Peyer's patch (tissue), 4 donors: ENCODE measurements around the gene IL16.
A peak's percentile ranks its signal among the peaks of the same experiment; 100 is the strongest.

Source experiments
- POLR2A ChIP-seq, 2 donors: fragments of 450-650 bp; IDR thresholded peaks; one replicate each; pipeline ENCODE4 v1.5.1; 2017; ENCODE audit warnings: antibody characterized with exemption in 2 of 2, mild to moderate bottlenecking in 2 of 2, moderate library complexity in 2 of 2
- TF ChIP-seq, protein P1 (sequence below), 6 experiments: fragments of 450-650 bp in 4 of 6; fragments of 200-600 bp in 2 of 6; sonication (generic) in 1 of 6; IDR thresholded peaks; one replicate each; pipeline ENCODE4 v1.5.1; 2017 to 2019; ENCODE audit warnings: antibody characterized with exemption in 6 of 6, mild to moderate bottlenecking in 3 of 6, moderate library complexity in 1 of 6

DNA sequence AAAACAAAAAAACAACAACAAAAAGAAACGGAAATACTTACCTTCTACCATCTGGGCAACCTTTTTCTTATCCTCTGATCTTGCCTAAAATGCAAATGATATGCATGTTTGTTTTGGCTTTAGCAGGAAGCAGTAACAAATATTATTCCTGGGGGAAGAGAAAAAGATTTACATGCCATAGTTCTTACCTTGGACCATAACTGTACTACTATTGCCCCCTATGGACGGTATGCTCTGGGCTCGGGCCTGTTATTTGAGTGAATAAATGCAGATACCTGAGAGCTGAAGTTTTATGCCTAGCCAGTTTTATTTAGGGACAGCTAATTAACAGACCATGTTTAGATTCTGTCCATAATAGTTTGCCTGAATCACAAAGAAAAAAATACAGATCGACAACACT, 139.9 kb downstream of the IL16 start:
- no peak for TF ChIP-seq POLR2A (IDR thresholded peaks at IDR 0.05)
- TF ChIP-seq, protein P1, sequence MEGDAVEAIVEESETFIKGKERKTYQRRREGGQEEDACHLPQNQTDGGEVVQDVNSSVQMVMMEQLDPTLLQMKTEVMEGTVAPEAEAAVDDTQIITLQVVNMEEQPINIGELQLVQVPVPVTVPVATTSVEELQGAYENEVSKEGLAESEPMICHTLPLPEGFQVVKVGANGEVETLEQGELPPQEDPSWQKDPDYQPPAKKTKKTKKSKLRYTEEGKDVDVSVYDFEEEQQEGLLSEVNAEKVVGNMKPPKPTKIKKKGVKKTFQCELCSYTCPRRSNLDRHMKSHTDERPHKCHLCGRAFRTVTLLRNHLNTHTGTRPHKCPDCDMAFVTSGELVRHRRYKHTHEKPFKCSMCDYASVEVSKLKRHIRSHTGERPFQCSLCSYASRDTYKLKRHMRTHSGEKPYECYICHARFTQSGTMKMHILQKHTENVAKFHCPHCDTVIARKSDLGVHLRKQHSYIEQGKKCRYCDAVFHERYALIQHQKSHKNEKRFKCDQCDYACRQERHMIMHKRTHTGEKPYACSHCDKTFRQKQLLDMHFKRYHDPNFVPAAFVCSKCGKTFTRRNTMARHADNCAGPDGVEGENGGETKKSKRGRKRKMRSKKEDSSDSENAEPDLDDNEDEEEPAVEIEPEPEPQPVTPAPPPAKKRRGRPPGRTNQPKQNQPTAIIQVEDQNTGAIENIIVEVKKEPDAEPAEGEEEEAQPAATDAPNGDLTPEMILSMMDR (IDR thresholded peaks at IDR 0.05): peak; percentile 6 to 43 (median 32)
